Esophagus squamous epithelium (tissue), 4 donors: ENCODE measurements around the gene RNF17.

Experiments used
- CTCF ChIP-seq, 6 experiments: fragments of 450-650 bp in 4 of 6; fragments of 200-600 bp in 2 of 6; sonication (generic) in 2 of 6; IDR thresholded peaks; one replicate each; pipeline ENCODE4 v1.5.1; 2016 to 2019; ENCODE audit warnings: antibody characterized with exemption in 6 of 6, mild to moderate bottlenecking in 4 of 6, moderate library complexity in 4 of 6
- POLR2A ChIP-seq, 4 donors: fragments of 450-650 bp; IDR thresholded peaks; one replicate each; pipeline ENCODE4 v1.6.1; 2017; ENCODE audit warnings: antibody characterized with exemption in 4 of 4, mild to moderate bottlenecking in 4 of 4, moderate library complexity in 3 of 4

GRCh38 chr13:24875566-24875965 lies 111.6 kb downstream of the RNF17 start:
- TF ChIP-seq CTCF (IDR thresholded peaks at IDR 0.05) (no peak), POLR2A (IDR thresholded peaks at IDR 0.05) (no peak)
